ENCODE measurements around the gene MYNN. TPM values are rescaled to one million over a fixed set of nuclear protein-coding genes. Genes with fewer than 3 reads are reported as not detected.

Gene MYNN
- total and polyA plus RNA-seq, 9 of the 15 experiments (the other 6 are each of a cell fraction or from before 2014, with no cell fraction given) = 10.4 to 35.7 (median 21.3) TPM

- TF ChIP-seq NFXL1 (CRISPR knock-in tag; IDR thresholded peaks at IDR 0.05) (no peak), NR0B1 (IDR thresholded peaks at IDR 0.05; ENCODE audit: partially characterized antibody) (no peak), ZNF79 (CRISPR knock-in tag; IDR thresholded peaks at IDR 0.05; ENCODE audit: low read depth) (no peak), CBX2 (IDR thresholded peaks at IDR 0.05; ENCODE audit: insufficient read depth, low read length, poor library complexity, severe bottlenecking) (no peak), ZNF785 (CRISPR knock-in tag; IDR thresholded peaks at IDR 0.05) (no peak), ATF3 (IDR thresholded peaks at IDR 0.05) (no peak), ATF3 (CRISPR knock-in tag; conservative IDR thresholded peaks at IDR 0.05) (no peak), NFYB (IDR thresholded peaks at IDR 0.05; ENCODE audit: extremely low read depth, insufficient read length) (no peak), HDAC2 (IDR thresholded peaks at IDR 0.05) (no peak), MAX (CRISPR knock-in tag; IDR thresholded peaks at IDR 0.05) (no peak), TCF7 (IDR thresholded peaks at IDR 0.05; ENCODE audit: borderline replicate concordance) (no peak)
Observed at GRCh38 chr3:169792359-169792758, 19.2 kb downstream of the MYNN start (continued).

Data from K562 (cell line).